Peyer's patch (tissue), 4 donors: ENCODE data around the gene CD81.
A peak's percentile ranks its signal among the peaks of the same experiment; 100 is the strongest.

Experiments
- POLR2A ChIP-seq, 2 donors: fragments of 450-650 bp; IDR thresholded peaks; one replicate each; pipeline ENCODE4 v1.5.1; 2017; ENCODE audit warnings: antibody characterized with exemption in 2 of 2, mild to moderate bottlenecking in 2 of 2, moderate library complexity in 2 of 2
- TF ChIP-seq, protein P1 (sequence below), 6 experiments: fragments of 450-650 bp in 4 of 6; fragments of 200-600 bp in 2 of 6; sonication (generic) in 1 of 6; IDR thresholded peaks; one replicate each; pipeline ENCODE4 v1.5.1; 2017 to 2019; ENCODE audit warnings: antibody characterized with exemption in 6 of 6, mild to moderate bottlenecking in 3 of 6, moderate library complexity in 1 of 6

GRCh38 chr11:2420502-2421225 is 43.6 kb downstream of the CD81 start:
- TF ChIP-seq POLR2A (IDR thresholded peaks at IDR 0.05): no peak
- TF ChIP-seq, protein P1, sequence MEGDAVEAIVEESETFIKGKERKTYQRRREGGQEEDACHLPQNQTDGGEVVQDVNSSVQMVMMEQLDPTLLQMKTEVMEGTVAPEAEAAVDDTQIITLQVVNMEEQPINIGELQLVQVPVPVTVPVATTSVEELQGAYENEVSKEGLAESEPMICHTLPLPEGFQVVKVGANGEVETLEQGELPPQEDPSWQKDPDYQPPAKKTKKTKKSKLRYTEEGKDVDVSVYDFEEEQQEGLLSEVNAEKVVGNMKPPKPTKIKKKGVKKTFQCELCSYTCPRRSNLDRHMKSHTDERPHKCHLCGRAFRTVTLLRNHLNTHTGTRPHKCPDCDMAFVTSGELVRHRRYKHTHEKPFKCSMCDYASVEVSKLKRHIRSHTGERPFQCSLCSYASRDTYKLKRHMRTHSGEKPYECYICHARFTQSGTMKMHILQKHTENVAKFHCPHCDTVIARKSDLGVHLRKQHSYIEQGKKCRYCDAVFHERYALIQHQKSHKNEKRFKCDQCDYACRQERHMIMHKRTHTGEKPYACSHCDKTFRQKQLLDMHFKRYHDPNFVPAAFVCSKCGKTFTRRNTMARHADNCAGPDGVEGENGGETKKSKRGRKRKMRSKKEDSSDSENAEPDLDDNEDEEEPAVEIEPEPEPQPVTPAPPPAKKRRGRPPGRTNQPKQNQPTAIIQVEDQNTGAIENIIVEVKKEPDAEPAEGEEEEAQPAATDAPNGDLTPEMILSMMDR (IDR thresholded peaks at IDR 0.05): peak; percentile 87 to 92 (median 90)
